Tongue (tissue), 2 donors: ENCODE results near the gene ACER3. TPM values are rescaled to one million over a fixed set of nuclear protein-coding genes. Genes with fewer than 3 reads are reported as not detected.
"Not testable (repeated sequence)": the region's sequence is repeated elsewhere in the genome, so short reads cannot be mapped to it uniquely, and the experiment has no call there.

Experiments
- DNase-seq: peaks from one replicate; pipeline ENCODE4 v3.0.0-alpha.2; 2015
- total RNA-seq: library from RNA; depleted of rRNA; stranded (reverse); fragments of >200 nt; gene quantifications from one replicate; pipeline ENCODE4 v1.2.3, GENCODE V29; 2014

Gene ACER3
- total RNA-seq, 1 donor from 2014 or later = 9.2 TPM

GRCh38 chr11:77059806-77060205 lies 199.1 kb downstream of the ACER3 start:
- DNase-seq = no peak

GRCh38 chr11:77060234-77060633 lies 199.5 kb downstream of the ACER3 start:
- DNase-seq = no peak

- not testable (repeated sequence) for DNase-seq
These were observed 200.5 kb downstream of the ACER3 start for GRCh38 chr11:77061258-77061657.

- no peak for DNase-seq
These were observed 202.2 kb downstream of the ACER3 start for GRCh38 chr11:77062924-77063323.

GRCh38 chr11:77063407-77063806 lies 202.7 kb downstream of the ACER3 start:
- no peak for DNase-seq

GRCh38 chr11:77063861-77064260 lies 203.1 kb downstream of the ACER3 start:
- DNase-seq = no peak

- DNase-seq = no peak
These were observed 204.0 kb downstream of the ACER3 start for GRCh38 chr11:77064648-77065217.

- peak; percentile 59 for DNase-seq
These were observed 205.1 kb downstream of the ACER3 start for GRCh38 chr11:77065878-77066228.

GRCh38 chr11:77066229-77067042 lies 205.7 kb downstream of the ACER3 start, which contains the start of gene CAPN5:
Gene CAPN5, plus strand, starts transcription at chr11:77066971. Its CDS starts 17,916 bp downstream, at chr11:77084887.
- DNase-seq = peak; percentile 97

- no peak for DNase-seq
These were observed 207.2 kb downstream of the ACER3 start for GRCh38 chr11:77067861-77068443.

GRCh38 chr11:77068457-77069335 lies 208.0 kb downstream of the ACER3 start:
- DNase-seq = no peak

- DNase-seq = no peak
These were observed 208.7 kb downstream of the ACER3 start for GRCh38 chr11:77069336-77069968.

- DNase-seq = no peak
These were observed 209.4 kb downstream of the ACER3 start for GRCh38 chr11:77069969-77070582.

- DNase-seq = no peak
These were observed 210.4 kb downstream of the ACER3 start for GRCh38 chr11:77071077-77071476.

GRCh38 chr11:77071671-77072605 lies 211.2 kb downstream of the ACER3 start:
- DNase-seq = no peak

GRCh38 chr11:77072851-77073327 lies 212.2 kb downstream of the ACER3 start:
- no peak for DNase-seq

- DNase-seq = peak; percentile 97
These were observed 212.7 kb downstream of the ACER3 start for GRCh38 chr11:77073328-77074001.

GRCh38 chr11:77074205-77074604 lies 213.5 kb downstream of the ACER3 start:
- peak; percentile 22 for DNase-seq

- DNase-seq = no peak
These were observed 214.0 kb downstream of the ACER3 start for GRCh38 chr11:77074626-77075221.
